GM12801 (cell line): ENCODE data around the gene COMT.

ENCODE experiments used
- CTCF ChIP-seq: IDR thresholded peaks from one replicate; pipeline ENCODE4 v1.5.1; 2011; ENCODE audit warnings: control low read depth; ENCODE audit not compliant: insufficient read length; ENCODE audit errors: extremely low read depth

The COMT gene

GRCh38 chr22:20013382-20013871 lies 71.9 kb downstream of the COMT start:
- TF ChIP-seq CTCF, result no peak

- no peak for TF ChIP-seq CTCF
These were observed 73.1 kb downstream of the COMT start for GRCh38 chr22:20014526-20015186.

GRCh38 chr22:20015187-20015625 lies 73.6 kb downstream of the COMT start:
- TF ChIP-seq CTCF, result no peak

- TF ChIP-seq CTCF, result no peak
These were observed 74.6 kb downstream of the COMT start for GRCh38 chr22:20015971-20016733.

- no peak for TF ChIP-seq CTCF
These were observed 75.4 kb downstream of the COMT start, which contains the start of gene ARVCF for GRCh38 chr22:20016734-20017621. Gene ARVCF, minus strand, starts transcription at chr22:20016823. Its CDS starts 26,029 bp downstream, at chr22:19990794.

GRCh38 chr22:20017622-20017958 lies 76.0 kb downstream of the COMT start:
- no peak for TF ChIP-seq CTCF

- no peak for TF ChIP-seq CTCF
These were observed 76.4 kb downstream of the COMT start for GRCh38 chr22:20018001-20018400.
